HG03108 (cell line): ENCODE data around the gene CANX.
"Not testable (repeated sequence)": the region's sequence is repeated elsewhere in the genome, so short reads cannot be mapped to it uniquely, and the experiment has no call there.

ENCODE experiments used
- ATAC-seq: cut with Tn5 transposase; IDR thresholded peaks from one replicate; pipeline ENCODE4 v1.9.1; 2021; ENCODE audit warnings: moderate library complexity; ENCODE audit not compliant: unreplicated experiment

The CANX gene

GRCh38 chr5:179698935-179699615 lies at the start of gene CANX:
CANX (plus strand) TSS chr5:179698967; CDS start chr5:179705682, 6,715 bp downstream.
- ATAC-seq: no peak

- not testable (repeated sequence) for ATAC-seq
Measured at GRCh38 chr5:179649166-179649703, 49.5 kb upstream of the CANX start.

DNA sequence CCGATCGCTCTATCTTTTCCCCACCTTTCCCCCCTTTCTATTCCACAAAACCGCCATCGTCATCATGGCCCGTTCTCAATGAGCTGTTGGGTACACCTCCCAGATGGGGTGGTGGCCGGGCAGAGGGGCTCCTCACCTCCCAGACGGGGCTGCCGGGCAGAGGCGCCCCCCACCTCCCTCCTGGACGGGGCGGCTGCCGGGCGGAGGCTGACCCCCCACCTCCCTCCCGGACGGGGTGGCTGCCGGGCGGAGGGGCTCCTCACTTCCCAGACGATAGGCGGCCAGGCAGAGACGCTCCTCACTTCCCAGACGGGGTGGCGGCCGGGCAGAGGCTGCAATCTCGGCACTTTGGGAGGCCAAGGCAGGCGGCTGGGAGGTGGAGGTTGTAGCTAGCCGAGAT lies 48.5 kb upstream of the CANX start:
- not testable (repeated sequence) for ATAC-seq

- ATAC-seq: not testable (repeated sequence)
Measured at GRCh38 chr5:179653135-179653534, 45.6 kb upstream of the CANX start.

GRCh38 chr5:179657302-179658178 lies 41.2 kb upstream of the CANX start:
- ATAC-seq: peak; percentile 86

DNA sequence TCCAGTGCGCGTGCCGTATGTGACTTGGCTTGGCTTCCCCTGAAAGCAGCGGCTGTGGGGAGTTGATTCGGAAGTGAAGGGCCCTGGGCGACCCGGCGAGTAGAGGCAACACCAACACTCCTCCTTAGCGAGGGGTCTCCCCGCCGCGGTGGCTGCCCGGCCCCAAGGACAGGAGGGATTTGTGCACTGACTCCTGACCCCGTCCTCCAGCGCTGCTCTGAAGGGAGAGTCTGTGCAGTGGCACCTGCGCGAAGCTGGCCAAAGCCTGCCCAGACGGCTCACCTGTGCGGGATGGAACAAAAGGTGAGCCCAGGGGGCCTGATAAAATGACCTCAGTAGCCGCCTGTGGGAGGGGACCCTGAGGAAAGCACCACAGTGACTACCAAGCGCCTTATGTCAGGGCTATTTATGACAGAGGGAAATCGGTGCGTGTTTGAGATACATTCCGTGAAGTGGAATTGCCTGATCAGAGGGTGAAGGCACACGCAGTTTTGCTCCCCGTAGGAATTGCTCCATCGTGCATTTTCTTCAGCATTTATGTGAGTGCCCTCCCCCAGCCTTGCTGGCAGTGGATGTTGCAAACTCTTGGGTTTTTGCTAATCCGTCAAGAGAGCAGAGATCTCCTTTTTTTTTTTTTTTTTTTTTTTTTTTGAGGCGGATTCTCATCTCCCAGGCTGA lies 40.4 kb upstream of the CANX start:
- ATAC-seq: not testable (repeated sequence)

DNA sequence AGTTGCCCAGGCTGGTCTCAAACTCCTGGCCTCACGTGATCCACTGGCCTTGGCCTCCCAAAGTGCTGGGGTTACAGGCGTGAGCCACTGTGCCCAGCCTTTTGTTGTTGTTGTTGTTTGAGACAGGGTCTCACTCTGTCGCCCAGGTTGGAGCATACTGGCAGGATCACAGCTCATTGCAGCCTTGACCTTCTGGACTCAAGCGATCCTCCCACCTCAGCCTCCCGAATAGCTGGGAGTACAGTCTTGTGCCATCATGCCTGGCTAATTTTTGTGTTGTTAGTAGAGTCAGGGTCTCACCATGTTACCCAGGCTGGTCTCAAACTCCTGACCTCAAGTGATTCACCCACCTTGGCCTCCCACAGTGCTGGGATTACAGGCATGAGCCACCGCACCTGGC lies 37.1 kb upstream of the CANX start:
- not testable (repeated sequence) for ATAC-seq

DNA sequence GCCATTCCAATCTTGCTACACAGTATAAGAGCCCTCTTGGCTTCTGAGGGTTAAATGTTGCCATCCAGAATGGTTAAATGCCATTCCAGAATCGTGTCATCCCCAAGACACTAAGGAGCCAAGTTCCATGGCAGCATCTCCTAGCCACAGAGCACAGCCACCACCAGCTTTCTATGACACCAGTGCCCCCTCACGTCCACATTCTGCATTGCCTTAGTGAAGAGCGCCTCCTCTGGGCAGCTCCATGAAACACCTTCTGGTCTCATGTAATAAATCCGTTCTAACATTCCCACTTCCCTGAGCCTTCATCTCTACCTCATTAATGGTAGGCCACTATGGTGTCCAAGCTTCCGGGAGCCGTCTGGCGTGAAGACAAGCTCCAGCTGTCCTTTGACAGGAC lies 30.4 kb upstream of the CANX start:
- no peak for ATAC-seq

DNA sequence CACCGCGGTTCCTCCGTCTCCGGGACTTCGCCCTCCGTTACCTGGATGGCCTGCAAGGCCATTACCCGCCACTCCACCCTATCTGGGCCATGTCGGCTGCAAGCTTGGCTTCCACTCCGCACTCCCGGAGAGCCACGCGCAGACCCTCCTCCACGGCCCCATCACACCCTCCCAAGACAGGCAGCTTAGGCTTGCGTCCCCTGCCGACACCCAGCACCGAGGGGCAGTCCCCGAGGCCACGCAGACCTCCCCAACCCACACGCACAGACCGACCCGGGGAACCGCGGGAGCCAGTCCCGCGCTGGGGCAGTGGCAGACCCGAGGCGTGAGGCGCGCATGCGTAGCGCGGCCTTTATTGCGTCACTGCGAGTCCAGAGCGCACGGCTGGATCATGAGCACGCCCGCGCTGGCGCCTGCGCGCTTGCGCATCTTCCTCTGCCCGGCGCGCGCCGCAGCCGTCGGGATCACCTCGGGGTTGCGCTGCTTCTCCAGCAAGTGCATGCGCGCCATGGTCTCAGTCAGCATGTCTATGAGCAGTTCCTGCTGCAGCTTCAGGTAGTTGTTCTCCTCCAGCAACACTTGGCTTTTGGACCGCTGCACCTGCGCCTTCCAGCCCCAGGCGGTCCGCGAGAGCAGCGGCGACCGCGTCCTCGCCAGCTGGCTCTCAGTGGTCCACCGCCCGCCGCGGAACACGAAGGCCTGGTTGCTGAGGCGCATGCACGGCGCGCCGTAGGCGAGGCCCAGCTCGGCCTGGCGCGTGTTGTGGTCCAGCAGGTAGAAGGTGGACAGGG lies 20.3 kb upstream of the CANX start:
- peak; percentile 92 for ATAC-seq

- peak; percentile 15 for ATAC-seq
Measured at GRCh38 chr5:179679014-179679674, 19.6 kb upstream of the CANX start.

DNA sequence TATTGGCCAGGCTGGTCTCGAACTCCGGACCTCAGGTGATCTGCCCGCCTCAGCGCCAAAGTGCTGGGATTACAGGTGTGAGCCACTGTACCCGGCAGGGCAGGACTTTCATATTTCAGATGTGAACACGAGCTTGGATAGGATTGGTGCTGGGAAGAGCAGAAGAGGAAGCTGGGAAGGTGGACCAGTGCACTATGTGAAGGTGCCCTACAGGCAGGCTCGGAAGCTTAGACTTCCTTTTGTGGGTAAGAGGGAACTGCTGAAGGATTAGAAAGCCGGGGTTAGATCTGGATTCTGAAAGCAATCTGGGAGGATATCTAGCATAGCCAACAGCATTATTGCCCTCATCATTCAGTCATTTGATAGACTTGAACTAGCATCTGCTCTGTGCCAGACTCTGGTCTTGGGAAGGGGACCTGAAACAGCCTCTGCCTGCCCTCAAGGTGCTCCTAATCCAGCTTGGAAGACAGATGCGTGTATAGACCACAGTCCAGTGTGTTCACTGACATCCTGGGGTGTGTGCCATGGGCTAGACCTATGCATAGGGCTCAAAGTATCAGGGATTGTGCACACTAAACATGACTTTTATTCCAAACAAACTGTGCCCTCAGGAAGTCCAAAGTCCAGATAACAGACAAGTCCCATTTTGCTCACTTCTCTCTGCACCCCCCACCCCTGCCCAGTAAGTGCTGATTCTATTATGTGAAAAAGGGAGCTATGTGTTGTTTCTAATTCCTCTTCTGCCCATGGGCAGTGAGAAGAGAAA lies 18.6 kb upstream of the CANX start:
- ATAC-seq: no peak

DNA sequence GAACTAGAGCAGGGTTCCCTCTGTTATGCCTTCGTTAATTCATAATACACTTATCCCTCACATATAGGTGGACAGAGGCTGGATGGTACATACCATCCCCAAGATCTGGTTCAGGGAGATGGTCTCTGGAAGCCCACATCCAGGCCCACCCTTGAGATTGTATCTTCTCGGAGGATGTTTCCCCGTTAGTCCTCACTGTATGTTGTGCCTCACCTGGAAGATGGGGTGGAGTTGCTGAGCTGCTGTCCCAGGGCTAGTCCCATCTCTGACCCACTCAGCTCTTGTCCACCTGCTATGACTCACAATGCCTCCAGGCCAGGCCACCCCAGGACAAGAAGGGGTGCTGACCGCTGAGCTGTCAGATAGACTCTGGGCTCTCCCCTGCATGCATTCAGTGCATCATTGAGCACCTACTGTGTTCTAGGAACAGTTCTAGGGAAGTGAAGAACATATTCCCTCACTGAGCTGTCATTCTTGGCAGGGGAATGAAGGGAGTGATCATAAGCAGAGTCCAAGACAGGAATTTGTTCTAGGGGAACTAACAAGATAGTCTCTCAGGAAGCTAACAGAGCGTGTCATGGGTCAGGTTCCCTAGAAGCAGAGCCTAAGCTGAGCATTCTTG lies 17.9 kb upstream of the CANX start, which contains the start of gene CBY3:
Gene CBY3, minus strand, starts transcription at position 255 of the 622 bp plus-strand sequence. Its CDS starts 116 bp downstream, at position 139.
- ATAC-seq: no peak

DNA sequence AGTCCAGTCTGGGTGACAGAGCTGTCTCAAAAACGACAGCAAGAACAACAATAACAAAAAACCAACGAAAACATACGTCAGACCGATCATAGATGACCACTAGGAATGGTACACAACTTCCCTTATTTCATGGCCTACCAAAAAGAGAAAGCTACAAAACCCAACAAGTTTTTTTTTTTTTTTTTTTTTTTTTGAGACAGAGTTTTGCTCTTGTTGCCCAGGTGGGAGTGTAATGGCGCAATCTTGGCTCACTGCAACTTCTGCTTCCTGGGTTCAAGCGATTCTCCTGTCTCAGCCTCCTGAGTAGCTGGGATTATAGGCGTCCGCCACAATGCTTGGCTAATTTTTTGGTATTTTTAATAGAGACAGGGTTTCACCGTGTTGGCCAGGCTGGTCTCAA lies 9.6 kb upstream of the CANX start:
- not testable (repeated sequence) for ATAC-seq

- ATAC-seq: no peak
Measured at GRCh38 chr5:179694561-179694960, 4.2 kb upstream of the CANX start.

DNA sequence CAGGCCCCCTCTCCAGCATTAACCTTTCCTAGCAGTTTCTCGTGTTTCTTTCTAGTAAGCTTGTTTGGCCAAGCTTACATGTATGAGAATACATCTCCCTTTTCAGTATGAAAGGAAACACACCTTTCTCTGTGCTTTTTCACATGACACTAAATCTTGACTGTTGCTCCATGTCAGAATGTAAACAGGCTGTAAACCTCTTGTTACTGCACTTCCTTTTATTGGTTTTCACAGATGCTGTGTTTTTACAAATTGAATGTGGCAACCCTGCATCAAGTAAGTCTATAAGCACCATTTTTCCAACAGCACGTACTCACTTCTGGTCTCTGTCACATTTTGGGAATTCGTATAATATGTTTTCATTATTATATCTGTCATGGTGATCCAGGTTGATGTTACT lies 2.2 kb upstream of the CANX start:
- no peak for ATAC-seq

GRCh38 chr5:179697108-179697507 lies 1.7 kb upstream of the CANX start:
- no peak for ATAC-seq

- not testable (repeated sequence) for ATAC-seq
Measured at GRCh38 chr5:179697543-179697942, 1.2 kb upstream of the CANX start.
